DOHH2 (cell line): ENCODE results near the gene FUT3.

Experiments used
- EZH2phosphoT487 ChIP-seq: fragments of 200-600 bp; sonication (generic); IDR thresholded peaks from 2 replicates; pipeline ENCODE4 v1.6.1; 2017; ENCODE audit warnings: borderline replicate concordance, mild to moderate bottlenecking, antibody characterized with exemption, low read length, moderate library complexity, mixed read lengths
- TF ChIP-seq, protein P1 (sequence below): fragments of 200-600 bp; sonication (generic); IDR thresholded peaks from one replicate; pipeline ENCODE4 v1.5.1; 2014; ENCODE audit warnings: antibody characterized with exemption, mild to moderate bottlenecking, low read depth, low read length; ENCODE audit not compliant: poor library complexity, severe bottlenecking

DNA sequence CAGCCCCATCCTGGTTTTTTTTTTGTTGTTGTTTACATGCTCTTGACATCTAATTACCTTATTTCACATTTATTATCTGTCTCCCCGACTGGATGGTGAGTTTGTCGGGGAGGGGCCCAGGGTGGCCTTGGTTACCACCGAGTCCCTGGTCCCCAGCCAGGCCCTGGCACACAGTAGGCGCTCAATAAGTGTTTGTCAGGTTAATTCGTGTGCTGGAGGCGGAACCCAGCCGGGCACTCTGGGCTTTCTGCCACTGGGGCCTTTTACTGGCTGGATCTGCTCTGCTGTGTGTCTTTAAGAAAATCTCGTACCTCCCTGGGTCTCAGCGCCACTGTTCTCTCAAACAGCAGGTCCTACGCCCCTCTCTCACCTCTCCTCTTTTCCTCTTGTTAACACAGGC lies 41.8 kb downstream of the FUT3 start:
- TF ChIP-seq, protein P1, sequence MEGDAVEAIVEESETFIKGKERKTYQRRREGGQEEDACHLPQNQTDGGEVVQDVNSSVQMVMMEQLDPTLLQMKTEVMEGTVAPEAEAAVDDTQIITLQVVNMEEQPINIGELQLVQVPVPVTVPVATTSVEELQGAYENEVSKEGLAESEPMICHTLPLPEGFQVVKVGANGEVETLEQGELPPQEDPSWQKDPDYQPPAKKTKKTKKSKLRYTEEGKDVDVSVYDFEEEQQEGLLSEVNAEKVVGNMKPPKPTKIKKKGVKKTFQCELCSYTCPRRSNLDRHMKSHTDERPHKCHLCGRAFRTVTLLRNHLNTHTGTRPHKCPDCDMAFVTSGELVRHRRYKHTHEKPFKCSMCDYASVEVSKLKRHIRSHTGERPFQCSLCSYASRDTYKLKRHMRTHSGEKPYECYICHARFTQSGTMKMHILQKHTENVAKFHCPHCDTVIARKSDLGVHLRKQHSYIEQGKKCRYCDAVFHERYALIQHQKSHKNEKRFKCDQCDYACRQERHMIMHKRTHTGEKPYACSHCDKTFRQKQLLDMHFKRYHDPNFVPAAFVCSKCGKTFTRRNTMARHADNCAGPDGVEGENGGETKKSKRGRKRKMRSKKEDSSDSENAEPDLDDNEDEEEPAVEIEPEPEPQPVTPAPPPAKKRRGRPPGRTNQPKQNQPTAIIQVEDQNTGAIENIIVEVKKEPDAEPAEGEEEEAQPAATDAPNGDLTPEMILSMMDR: no peak
- no peak for TF ChIP-seq EZH2phosphoT487
